Hematopoietic multipotent progenitor cell treated with erythropoietin and hydrocortisone succinate and interleukin-3 and kit ligand, for 17 days (in vitro differentiated cells): ENCODE measurements around the gene TACSTD2.
A peak's percentile ranks its signal among the peaks of the same experiment; 100 is the strongest.
"Not testable (repeated sequence)": the region's sequence is repeated elsewhere in the genome, so short reads cannot be mapped to it uniquely, and the experiment has no call there.

ENCODE experiments used
- DNase-seq: peaks from one replicate; pipeline ENCODE4 v3.0.0-alpha.2; 2015; ENCODE audit warnings: low spot score

The TACSTD2 gene

GRCh38 chr1:58563715-58564114, 13.3 kb downstream of the TACSTD2 start:
- DNase-seq: not testable (repeated sequence)

- DNase-seq: no peak
Observed at GRCh38 chr1:58561633-58562032, 15.4 kb downstream of the TACSTD2 start.

GRCh38 chr1:58555393-58555792, 21.7 kb downstream of the TACSTD2 start:
- DNase-seq: no peak

DNA sequence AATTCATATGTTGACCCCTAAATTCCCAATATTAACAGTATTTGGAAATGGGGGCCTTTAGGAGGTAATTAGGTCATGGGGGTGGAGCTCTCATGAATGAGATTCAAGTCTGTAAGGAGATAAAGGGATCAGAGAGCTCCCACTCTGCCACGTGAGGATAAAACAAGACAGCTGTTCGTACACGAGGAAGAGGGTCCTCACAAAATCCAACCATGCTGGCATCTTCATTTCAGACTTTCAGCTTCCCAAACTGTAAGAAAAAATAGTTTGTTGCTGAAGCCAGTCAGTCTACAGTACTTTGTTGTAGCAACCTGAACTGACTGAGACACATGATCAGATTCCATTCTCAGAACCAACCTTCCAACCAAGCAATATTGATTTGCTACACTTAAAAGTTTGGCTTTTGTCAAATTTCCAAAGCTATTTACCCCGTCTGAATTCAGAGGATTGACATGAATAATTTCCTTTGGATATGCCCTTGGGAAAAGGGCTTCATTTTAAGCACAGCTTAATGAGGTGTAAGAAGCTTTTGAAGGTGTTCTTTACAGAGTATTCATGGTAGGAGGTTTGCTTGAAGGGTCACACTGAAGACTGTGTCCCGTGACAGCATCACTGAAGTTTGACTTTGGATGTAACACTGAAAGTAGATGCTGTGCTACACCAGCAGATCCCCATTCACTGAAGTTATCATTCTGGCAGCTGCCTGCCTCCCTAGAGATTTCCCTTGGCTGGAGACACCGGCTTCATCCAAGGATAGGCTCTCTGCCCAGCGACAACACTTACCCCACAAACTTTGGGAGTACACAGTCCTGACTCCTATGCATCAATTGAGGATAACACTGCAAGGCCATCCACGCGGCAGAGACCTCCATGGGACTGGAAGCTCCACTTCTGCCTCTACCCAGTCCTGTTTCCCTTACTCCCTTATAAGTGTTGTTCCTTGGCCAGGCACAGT, 25.6 kb downstream of the TACSTD2 start:
- no peak for DNase-seq

GRCh38 chr1:58549291-58549690, 27.8 kb downstream of the TACSTD2 start:
- not testable (repeated sequence) for DNase-seq

- DNase-seq: no peak
Observed at GRCh38 chr1:58548371-58548770, 28.7 kb downstream of the TACSTD2 start.

DNA sequence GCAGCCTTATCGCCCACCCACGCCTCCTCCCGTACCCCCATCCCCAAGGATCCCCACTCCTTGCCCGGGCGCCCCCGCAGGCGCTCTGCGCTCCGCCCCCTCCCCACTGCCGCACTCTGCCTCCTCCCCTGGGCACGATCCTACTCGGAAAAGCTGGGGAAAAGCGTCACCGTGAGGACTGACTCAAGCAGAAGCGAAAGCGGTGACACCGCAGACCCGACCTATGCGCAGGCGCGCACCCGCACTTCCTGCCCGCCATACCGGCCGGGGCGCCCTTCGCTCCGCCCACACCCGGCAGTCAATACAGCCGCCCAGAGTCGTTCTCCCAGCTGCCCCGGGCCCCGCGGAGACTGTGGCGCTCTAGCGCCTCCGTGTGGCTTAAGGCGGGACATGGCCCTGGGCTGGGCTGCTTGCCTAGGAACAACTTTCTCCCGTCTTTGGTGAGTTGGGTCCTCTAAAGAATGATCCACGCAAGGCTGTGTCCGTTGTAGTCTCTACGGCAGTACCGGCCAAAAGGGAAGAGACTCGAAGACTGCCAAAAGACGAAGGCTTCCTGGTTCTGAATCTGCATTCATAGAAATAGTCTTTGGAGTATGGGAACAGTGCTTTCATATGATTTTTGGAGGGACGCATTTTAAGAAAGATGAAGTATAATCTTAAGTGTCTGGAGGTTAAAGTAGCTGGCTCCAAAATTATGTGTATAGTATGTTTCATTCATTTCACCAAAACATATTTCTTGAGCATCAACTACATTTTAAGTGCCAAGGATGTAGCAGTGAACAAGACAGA, 30.3 kb downstream of the TACSTD2 start, which contains the start of gene OMA1:
Gene OMA1 (minus strand): TSS at position 207 of the 789 bp plus-strand sequence. CDS start 7,432 bp downstream, outside the sequence.
- DNase-seq: peak; percentile 97

DNA sequence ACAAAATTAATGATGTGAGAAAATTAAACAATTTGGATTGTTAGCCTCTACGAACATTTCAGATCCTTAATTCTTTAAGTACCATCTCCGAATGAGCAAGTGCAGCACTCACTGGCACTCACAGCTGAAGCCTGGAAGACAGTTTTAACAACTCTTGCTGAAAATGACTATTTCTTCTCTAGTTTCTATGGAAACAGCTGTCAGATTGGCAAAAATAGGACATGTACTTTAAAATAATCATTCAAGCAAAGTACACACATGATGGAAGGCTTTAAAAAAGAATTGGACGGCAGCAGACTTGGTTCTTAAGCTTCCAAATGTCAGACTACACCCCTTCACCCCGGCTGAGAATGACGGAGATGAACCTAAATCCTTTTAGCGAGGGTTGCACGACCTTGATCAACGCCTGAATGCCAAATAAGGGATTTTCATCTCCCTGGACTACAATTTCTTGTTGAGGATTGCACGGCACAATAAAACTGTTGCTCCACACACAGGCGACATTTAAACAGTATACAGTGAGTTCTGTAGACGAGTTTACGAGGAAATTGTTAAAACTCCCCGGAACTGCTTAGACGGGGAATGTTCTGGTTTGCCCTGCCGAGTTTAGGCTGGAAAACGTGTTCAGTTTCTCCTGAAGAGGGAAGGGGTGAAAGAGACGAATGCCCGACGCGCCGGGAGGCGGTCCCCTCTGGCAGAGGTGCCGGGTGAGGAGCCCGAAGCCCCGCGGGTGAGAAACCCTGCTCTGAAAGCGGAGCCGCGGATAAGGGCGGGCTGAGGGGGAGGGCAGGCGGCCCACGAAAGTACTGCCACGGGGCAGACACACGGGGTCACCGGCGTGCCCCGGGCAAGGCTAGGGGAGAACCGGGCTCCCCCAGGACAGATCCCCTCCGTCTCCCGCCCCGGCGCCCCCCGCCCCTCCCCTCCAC, 31.2 kb downstream of the TACSTD2 start:
- DNase-seq: peak; percentile 72

GRCh38 chr1:58543260-58543659, 33.8 kb downstream of the TACSTD2 start:
- no peak for DNase-seq

GRCh38 chr1:58539553-58539952, 37.5 kb downstream of the TACSTD2 start:
- DNase-seq: no peak

GRCh38 chr1:58538821-58539220, 38.2 kb downstream of the TACSTD2 start:
- no peak for DNase-seq

GRCh38 chr1:58531842-58532241, 45.2 kb downstream of the TACSTD2 start:
- not testable (repeated sequence) for DNase-seq

DNA sequence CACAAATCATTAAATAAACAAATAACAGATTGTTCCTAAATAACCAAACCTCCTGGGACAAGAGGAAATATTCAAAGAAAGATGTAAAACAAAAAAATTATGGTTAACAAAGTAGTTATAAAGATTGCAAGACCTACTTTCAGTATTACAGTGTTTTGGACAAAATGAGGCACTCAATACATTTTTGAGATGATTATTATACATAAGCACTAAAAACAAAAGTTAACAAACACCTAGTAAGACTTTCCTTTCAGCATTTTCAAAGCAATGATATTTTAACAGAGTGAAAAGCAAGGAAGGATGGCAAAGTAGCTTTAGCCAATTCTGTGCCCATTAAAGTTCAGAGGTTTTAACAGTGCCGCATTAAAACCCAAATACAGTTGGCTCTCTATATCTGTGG, 47.8 kb downstream of the TACSTD2 start:
- no peak for DNase-seq

DNA sequence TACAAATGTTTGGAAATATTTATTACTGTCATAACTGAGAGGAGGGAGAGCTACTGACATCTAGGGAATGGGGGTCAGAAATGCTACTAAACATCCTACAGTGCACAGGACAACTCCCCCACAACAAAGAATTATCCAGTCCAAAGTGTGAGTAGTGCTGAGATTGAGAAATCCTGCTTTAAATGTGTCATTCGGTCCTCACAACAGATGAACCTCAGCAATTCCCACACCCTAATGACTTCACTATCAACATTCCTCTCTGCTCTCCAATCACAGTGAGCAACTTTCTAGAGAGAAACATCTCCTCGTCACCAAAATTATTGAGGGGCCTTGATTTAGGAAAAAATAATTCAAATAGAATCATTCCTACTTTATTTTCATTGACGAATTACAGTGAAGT, 48.5 kb downstream of the TACSTD2 start:
- DNase-seq: no peak
